Activated naive CD4-positive, alpha-beta T cell (primary cell): ENCODE data around the gene RAB3C.
"Not testable (repeated sequence)": the region's sequence is repeated elsewhere in the genome, so short reads cannot be mapped to it uniquely, and the experiment has no call there.

Experiments used
- DNase-seq, 4 experiments: peaks; one replicate each; lab custom pipeline; 2025; lab: John Stamatoyannopoulos, UW

The RAB3C gene

DNA sequence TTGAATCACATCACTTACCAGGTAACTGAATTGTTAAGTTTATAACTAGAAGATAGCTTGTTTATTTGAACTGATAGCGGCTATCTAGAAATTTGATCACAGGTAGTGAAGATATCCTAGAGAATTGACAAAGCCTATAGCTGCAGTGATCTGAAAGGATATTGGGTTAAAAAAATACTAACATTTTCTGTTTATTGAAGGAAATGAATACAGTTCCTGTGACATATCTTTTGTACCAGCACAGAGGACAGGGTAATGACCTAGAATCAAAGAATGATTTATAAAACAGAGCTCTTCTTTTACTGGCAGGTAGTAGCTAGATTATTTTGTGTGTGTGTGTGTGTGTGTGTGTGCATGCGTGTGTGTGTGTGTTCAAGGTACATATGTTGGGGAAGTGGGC is 94.8 kb downstream of the RAB3C start:
- no peak for DNase-seq

GRCh38 chr5:58680503-58680902 is 97.6 kb downstream of the RAB3C start:
- DNase-seq = no peak

- DNase-seq = no peak
Observed at GRCh38 chr5:58681943-58682342, 99.1 kb downstream of the RAB3C start.

GRCh38 chr5:58683567-58683966 is 100.7 kb downstream of the RAB3C start:
- DNase-seq = no peak

DNA sequence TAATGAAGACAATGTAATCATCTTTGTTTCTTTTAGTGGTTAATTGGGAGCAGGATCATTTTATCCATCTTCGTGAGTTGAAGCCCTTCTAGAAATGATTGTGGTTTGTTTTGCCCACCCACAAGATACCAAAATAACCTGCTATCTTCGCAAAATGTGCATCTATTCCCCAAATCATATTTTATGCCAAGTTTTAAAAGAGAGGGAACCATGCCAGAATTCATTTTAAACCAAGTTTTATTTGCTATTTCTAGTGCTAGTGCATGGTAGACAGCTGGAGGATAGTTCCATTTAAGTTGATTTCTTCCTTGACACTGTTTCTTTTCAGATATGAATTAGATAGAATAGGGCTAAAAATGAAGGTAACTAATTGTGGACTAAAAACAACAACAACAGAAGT is 104.2 kb downstream of the RAB3C start:
- no peak for DNase-seq

GRCh38 chr5:58687595-58687994 is 104.7 kb downstream of the RAB3C start:
- no peak for DNase-seq

DNA sequence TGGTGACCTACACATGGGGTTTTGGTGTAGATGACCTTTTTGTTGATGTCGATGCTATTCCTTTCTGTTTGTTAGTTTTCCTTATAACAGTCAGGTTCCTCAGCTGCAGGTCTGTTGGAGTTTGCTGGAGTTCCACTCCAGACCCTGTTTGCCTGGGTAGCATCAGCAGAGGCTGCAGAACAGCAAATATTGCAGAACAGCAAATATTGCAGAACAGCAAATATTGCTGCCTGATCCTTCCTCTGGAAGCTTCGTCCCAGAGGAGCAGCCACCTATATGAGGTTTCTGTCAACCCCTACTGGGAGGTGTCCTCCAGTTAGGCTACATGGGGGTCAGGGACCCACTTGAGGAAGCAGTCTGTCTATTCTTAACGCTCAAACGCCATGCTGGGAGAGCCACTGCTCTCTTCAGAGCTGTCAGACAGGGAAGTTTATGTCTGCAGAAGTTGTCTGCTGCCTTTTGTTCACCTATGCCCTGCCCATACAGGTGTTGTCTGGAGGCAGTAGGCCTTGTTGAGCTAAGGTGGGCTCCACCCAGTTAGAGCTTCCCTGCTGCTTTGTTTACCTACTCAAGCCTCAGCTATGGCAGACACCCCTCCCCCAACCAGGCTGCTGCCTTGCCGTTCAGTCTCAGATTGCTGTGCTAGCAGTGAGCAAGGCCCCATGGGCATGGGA is 116.3 kb downstream of the RAB3C start:
- not testable (repeated sequence) for DNase-seq

- DNase-seq = no peak
Observed at GRCh38 chr5:58699762-58700118, 116.9 kb downstream of the RAB3C start.

DNA sequence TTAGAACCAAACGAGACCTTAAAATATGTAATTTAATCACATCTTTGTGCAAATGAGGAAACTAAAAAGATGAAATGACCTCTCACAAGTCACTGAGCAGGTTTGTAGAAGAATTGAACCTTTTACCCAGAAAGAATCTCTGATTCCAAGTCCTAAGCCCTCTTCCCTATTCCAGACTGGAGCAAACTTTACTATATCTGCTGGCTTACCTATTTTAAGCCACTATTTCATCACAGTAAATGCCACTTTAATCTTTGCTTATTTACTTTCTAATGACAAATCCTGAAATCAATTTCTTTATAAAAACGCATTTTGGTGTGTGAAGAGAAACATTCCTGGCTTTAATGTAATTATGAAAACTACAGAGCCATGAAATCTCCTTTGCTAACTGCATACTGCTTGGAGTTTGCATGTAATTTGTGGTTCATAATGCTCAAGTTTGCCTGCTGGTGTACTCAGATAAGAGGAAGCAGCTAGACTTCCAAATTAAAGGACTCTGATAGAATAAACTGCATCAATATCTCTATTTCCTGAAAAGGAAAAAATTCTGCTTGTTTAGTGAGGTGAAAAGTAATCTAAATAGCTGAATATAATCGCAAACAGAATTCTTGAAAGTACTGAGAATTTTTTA is 121.2 kb downstream of the RAB3C start:
- DNase-seq = no peak

GRCh38 chr5:58706736-58707135 is 123.9 kb downstream of the RAB3C start:
- no peak for DNase-seq

- no peak for DNase-seq
Observed at GRCh38 chr5:58708456-58708855, 125.6 kb downstream of the RAB3C start.

GRCh38 chr5:58710425-58710824 is 127.5 kb downstream of the RAB3C start:
- not testable (repeated sequence) for DNase-seq

DNA sequence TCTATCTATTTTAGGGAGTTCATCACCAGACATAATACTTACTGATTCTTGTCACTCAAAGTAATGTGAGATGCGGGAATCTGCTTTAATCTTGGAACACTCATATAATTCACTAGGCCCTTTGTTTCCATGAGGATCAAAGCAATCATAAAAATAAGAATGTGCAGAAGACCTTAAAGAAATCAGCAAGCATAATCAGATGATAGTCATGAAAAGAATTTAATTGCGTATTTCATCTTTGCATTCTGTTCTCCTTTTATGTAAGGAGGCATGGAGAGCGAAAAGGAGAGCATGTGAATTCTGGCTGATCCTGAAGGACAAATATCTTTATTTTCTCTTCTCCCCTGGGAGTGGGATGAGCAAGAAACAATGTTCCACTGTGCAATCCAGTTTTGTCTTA is 128.0 kb downstream of the RAB3C start:
- no peak for DNase-seq

DNA sequence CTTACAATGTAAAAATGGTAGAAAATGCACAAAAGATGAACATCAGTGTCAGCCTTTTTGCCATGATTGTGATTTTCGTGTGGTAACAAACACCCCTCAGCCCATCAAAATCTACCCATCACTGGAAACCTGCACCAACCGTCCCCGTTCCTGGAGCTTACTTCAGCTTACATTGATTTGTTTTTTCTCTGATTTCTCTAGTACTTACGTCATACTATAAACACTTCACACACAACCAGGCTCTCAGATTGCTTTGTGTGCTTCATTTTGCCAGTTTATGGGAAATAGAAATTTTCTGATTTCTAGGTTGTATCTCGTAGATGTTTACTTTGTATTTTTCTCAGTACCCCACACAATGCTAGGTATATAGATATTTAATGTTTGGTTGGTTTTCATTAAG is 129.1 kb downstream of the RAB3C start:
- DNase-seq = no peak

DNA sequence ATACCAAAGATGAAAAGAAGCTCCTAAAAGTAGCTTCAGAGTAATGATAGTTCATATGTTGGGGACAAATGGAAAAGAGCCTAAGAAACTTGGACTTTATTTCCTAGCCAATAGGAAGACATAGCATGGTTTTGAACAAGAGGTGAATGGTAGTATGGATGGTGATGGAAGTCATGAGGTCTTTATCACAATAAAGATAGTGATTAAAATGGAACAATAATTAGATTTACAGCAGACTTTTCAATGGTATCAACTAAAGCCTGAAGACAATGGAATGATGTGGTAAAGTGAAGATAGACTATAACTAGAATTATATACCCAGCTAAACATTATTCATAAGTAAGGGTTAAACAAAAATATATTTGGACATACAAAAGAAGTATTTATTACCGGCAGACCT is 131.2 kb downstream of the RAB3C start:
- DNase-seq = no peak

DNA sequence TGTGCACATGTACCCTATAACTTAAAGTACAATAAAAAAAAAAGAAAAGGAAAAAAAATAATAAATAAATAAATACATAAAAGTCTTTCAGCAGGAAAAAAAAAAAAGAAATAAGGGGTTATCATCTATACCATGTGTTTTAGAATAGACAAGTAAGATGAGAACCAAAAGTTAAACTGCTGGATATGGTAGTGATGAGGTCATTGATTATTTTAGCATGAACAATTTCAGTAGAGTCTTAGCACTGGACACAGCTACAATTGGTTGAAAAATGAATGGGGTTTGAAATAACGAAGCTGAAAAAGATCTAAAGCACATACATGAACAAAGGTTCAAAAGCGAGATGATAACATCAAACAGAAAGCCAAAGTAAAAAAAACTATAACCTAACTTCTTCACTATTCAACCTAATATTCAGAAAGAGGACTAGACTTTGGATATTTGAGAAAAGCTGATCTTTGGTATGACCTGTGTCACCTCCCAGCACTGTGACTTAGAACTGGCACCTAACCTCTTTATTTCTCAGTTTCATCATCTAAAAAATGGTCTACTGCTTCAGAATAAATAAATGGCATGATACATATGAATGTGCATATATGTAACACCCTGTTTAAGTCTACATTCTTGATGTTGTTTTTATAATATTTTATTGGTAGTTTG is 133.3 kb downstream of the RAB3C start:
- no peak for DNase-seq

GRCh38 chr5:58716713-58717112 is 133.8 kb downstream of the RAB3C start:
- DNase-seq = no peak

- no peak for DNase-seq
Observed at GRCh38 chr5:58717303-58718007, 134.6 kb downstream of the RAB3C start.

GRCh38 chr5:58718269-58718978 is 135.5 kb downstream of the RAB3C start:
- no peak for DNase-seq

DNA sequence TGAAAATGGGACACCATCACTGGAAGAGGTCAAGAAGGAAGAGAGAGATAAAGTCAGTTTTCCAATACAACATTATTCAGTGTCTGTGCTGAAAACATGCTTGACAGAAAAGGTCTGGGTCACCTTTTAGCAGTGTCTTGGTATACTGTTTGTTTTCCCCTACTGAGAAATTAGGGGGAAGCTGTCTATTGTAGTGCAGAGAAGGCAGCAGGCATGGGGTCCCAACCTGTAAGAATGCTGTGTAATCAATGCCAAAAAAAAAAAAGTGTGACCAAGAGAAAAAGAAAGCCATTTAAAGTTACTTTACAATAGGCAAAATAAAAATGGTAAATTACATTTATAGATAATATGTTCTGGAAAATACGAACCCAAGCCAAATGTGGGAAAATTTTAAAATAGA is 139.3 kb downstream of the RAB3C start:
- no peak for DNase-seq

GRCh38 chr5:58724992-58725391 is 142.1 kb downstream of the RAB3C start:
- DNase-seq = no peak

- no peak for DNase-seq
Observed at GRCh38 chr5:58731641-58732040, 148.8 kb downstream of the RAB3C start.
